ENCODE measurements around the gene ANKRD30A. TPM values are rescaled to one million over a fixed set of nuclear protein-coding genes. Genes with fewer than 3 reads are reported as not detected.

Gene ANKRD30A
- total and polyA plus RNA-seq, 2 experiments from 2014 or later = not detected

DNA sequence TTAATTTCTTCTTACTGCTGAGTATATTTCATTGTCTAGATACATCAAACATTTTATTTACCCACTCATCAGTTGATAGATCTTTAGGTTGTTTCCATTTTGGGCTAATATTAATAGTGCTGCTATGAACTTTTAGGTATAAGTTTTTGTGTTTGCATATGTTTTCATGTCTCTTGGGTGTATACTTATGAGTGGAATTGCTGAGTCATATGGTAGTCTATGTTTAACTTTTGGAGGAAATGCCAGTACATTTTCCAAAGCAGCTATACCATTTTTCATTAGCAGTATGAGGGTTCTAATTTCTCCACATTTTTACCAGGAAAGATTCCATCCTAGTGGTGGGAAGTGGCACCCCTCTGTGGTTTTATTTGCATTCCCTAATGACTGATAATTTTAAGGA, 101.1 kb downstream of the ANKRD30A start:
- no peaks in the 10 kb centered on the region for H3K27me3 Mint-ChIP-seq (ENCODE audit: insufficient read depth, low read depth, poor library complexity)
- ATAC-seq = no peak
- peaks cover 67% of the 10 kb centered on the region for H3K9me3 Mint-ChIP-seq
- H3K4me3 ChIP-seq = no peak overlapping the region
- no peaks in the 10 kb centered on the region for H3F3A ChIP-seq (replicated peaks; ENCODE audit: low read depth)
- no peaks in the 10 kb centered on the region for H3K27me3 ChIP-seq (ENCODE audit: insufficient read depth)
- H3K36me3 Mint-ChIP-seq (ENCODE audit: low read depth) = no peaks in the 10 kb centered on the region; the same call in 2 of the 3 replicates
- peaks cover 8% of the 10 kb centered on the region; the same call in 1 of the 2 replicates for H3K36me3 ChIP-seq (ENCODE audit: insufficient read depth)
- no peaks in the 10 kb centered on the region for H3K4me1 Mint-ChIP-seq
- no peak overlapping the region for H3K27ac ChIP-seq (ENCODE audit: low read depth)
- no peak overlapping the region for H3K4me2 ChIP-seq
- no peaks in the 10 kb centered on the region for H3K9me2 ChIP-seq (ENCODE audit: insufficient read depth)
- no peak overlapping the region for H2AFZ ChIP-seq
- H3K79me2 ChIP-seq (replicated peaks; ENCODE audit: insufficient read depth) = no peaks in the 10 kb centered on the region
- no peaks in the 10 kb centered on the region for H3K4me1 ChIP-seq (ENCODE audit: insufficient read depth)
- TF ChIP-seq NANOG (IDR thresholded peaks at IDR 0.05; ENCODE audit: borderline replicate concordance) (no peak), EZH2 (IDR thresholded peaks at IDR 0.05; ENCODE audit: low read depth, unreplicated experiment) (no peak), ZNF114 (CRISPR knock-in tag; IDR thresholded peaks at IDR 0.05) (no peak), CREB1 (CRISPR knock-in tag; IDR thresholded peaks at IDR 0.05; ENCODE audit: low read depth) (no peak), STAT1 (IDR thresholded peaks at IDR 0.05; ENCODE audit: unreplicated experiment) (no peak), JUNB (IDR thresholded peaks at IDR 0.05; ENCODE audit: unreplicated experiment) (no peak), ETS1 (IDR thresholded peaks at IDR 0.05) (no peak), EZH2phosphoT487 (IDR thresholded peaks at IDR 0.05; ENCODE audit: unreplicated experiment) (no peak), ZNF331 (CRISPR knock-in tag; IDR thresholded peaks at IDR 0.05; ENCODE audit: low read depth) (no peak), POLR2AphosphoS5 (IDR thresholded peaks at IDR 0.05; ENCODE audit: low read depth) (no peak), CTCF (conservative IDR thresholded peaks at IDR 0.05; ENCODE audit: low read depth in 2 of 2) (no peak)
- TF ChIP-seq, protein P1, sequence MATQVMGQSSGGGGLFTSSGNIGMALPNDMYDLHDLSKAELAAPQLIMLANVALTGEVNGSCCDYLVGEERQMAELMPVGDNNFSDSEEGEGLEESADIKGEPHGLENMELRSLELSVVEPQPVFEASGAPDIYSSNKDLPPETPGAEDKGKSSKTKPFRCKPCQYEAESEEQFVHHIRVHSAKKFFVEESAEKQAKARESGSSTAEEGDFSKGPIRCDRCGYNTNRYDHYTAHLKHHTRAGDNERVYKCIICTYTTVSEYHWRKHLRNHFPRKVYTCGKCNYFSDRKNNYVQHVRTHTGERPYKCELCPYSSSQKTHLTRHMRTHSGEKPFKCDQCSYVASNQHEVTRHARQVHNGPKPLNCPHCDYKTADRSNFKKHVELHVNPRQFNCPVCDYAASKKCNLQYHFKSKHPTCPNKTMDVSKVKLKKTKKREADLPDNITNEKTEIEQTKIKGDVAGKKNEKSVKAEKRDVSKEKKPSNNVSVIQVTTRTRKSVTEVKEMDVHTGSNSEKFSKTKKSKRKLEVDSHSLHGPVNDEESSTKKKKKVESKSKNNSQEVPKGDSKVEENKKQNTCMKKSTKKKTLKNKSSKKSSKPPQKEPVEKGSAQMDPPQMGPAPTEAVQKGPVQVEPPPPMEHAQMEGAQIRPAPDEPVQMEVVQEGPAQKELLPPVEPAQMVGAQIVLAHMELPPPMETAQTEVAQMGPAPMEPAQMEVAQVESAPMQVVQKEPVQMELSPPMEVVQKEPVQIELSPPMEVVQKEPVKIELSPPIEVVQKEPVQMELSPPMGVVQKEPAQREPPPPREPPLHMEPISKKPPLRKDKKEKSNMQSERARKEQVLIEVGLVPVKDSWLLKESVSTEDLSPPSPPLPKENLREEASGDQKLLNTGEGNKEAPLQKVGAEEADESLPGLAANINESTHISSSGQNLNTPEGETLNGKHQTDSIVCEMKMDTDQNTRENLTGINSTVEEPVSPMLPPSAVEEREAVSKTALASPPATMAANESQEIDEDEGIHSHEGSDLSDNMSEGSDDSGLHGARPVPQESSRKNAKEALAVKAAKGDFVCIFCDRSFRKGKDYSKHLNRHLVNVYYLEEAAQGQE (IDR thresholded peaks at IDR 0.05; ENCODE audit: unreplicated experiment) = no peak
- TF ChIP-seq, protein P2, sequence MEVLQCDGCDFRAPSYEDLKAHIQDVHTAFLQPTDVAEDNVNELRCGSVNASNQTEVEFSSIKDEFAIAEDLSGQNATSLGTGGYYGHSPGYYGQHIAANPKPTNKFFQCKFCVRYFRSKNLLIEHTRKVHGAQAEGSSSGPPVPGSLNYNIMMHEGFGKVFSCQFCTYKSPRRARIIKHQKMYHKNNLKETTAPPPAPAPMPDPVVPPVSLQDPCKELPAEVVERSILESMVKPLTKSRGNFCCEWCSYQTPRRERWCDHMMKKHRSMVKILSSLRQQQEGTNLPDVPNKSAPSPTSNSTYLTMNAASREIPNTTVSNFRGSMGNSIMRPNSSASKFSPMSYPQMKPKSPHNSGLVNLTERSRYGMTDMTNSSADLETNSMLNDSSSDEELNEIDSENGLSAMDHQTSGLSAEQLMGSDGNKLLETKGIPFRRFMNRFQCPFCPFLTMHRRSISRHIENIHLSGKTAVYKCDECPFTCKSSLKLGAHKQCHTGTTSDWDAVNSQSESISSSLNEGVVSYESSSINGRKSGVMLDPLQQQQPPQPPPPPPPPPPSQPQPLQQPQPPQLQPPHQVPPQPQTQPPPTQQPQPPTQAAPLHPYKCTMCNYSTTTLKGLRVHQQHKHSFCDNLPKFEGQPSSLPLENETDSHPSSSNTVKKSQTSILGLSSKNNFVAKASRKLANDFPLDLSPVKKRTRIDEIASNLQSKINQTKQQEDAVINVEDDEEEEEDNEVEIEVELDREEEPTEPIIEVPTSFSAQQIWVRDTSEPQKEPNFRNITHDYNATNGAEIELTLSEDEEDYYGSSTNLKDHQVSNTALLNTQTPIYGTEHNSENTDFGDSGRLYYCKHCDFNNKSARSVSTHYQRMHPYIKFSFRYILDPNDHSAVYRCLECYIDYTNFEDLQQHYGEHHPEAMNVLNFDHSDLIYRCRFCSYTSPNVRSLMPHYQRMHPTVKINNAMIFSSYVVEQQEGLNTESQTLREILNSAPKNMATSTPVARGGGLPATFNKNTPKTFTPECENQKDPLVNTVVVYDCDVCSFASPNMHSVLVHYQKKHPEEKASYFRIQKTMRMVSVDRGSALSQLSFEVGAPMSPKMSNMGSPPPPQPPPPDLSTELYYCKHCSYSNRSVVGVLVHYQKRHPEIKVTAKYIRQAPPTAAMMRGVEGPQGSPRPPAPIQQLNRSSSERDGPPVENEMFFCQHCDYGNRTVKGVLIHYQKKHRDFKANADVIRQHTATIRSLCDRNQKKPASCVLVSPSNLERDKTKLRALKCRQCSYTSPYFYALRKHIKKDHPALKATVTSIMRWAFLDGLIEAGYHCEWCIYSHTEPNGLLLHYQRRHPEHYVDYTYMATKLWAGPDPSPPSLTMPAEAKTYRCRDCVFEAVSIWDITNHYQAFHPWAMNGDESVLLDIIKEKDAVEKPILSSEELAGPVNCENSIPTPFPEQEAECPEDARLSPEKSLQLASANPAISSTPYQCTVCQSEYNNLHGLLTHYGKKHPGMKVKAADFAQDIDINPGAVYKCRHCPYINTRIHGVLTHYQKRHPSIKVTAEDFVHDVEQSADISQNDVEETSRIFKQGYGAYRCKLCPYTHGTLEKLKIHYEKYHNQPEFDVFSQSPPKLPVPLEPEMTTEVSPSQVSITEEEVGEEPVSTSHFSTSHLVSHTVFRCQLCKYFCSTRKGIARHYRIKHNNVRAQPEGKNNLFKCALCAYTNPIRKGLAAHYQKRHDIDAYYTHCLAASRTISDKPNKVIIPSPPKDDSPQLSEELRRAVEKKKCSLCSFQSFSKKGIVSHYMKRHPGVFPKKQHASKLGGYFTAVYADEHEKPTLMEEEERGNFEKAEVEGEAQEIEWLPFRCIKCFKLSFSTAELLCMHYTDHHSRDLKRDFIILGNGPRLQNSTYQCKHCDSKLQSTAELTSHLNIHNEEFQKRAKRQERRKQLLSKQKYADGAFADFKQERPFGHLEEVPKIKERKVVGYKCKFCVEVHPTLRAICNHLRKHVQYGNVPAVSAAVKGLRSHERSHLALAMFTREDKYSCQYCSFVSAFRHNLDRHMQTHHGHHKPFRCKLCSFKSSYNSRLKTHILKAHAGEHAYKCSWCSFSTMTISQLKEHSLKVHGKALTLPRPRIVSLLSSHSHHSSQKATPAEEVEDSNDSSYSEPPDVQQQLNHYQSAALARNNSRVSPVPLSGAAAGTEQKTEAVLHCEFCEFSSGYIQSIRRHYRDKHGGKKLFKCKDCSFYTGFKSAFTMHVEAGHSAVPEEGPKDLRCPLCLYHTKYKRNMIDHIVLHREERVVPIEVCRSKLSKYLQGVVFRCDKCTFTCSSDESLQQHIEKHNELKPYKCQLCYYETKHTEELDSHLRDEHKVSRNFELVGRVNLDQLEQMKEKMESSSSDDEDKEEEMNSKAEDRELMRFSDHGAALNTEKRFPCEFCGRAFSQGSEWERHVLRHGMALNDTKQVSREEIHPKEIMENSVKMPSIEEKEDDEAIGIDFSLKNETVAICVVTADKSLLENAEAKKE (CRISPR knock-in tag; IDR thresholded peaks at IDR 0.05) = no peak
- H4K20me1 ChIP-seq (replicated peaks; ENCODE audit: insufficient read depth) = no peaks in the 10 kb centered on the region
- H3K27ac Mint-ChIP-seq = no peak overlapping the region
- no peak overlapping the region for H3K4me3 Mint-ChIP-seq
- DNase-seq (ENCODE audit: low spot score) = no peak

Measured in GM23338 (cell line).